Duodenal mucosa (tissue), 2 donors: ENCODE measurements around the gene AP1M2.
"Not testable (repeated sequence)": the region's sequence is repeated elsewhere in the genome, so short reads cannot be mapped to it uniquely, and the experiment has no call there.

Experiments used
- H3K27ac ChIP-seq: one replicate; pipeline ENCODE4 v1.7.0; 2013; ENCODE audit warnings: low read depth, low read length
- H3K27me3 ChIP-seq, 2 donors: one replicate each; pipeline ENCODE4 v1.7.0; 2013; ENCODE audit warnings: low read length in 2 of 2, control low read depth in 1 of 2; ENCODE audit not compliant: insufficient read depth in 2 of 2, control insufficient read depth in 1 of 2
- H3K36me3 ChIP-seq, 2 donors: one replicate each; pipeline ENCODE4 v1.7.0; 2013; ENCODE audit warnings: low read length in 2 of 2, control low read depth in 1 of 2; ENCODE audit not compliant: insufficient read depth in 2 of 2, control insufficient read depth in 1 of 2
- H3K4me1 ChIP-seq, 2 donors: one replicate each; pipeline ENCODE4 v1.7.0; 2013; ENCODE audit warnings: low read length in 2 of 2, control low read depth in 1 of 2; ENCODE audit not compliant: insufficient read depth in 2 of 2, control insufficient read depth in 1 of 2
- H3K4me3 ChIP-seq, 2 donors: one replicate each; pipeline ENCODE4 v1.7.0; 2013; ENCODE audit warnings: low read length in 2 of 2, low read depth in 1 of 2
- H3K9ac ChIP-seq, 2 donors: one replicate each; pipeline ENCODE4 v1.7.0; 2013; ENCODE audit warnings: low read length in 2 of 2, low read depth in 1 of 2
- H3K9me3 ChIP-seq, 2 donors: one replicate each; pipeline ENCODE4 v1.7.0; 2013; ENCODE audit warnings: low read length in 2 of 2, control low read depth in 1 of 2; ENCODE audit not compliant: control insufficient read depth in 1 of 2

Gene AP1M2

GRCh38 chr19:10553087-10553667 lies 33.9 kb downstream of the AP1M2 start:
- peak overlapping the region; percentile 32 for H3K27ac ChIP-seq
- no peak overlapping the region for H3K4me3 ChIP-seq
- peaks cover 20 to 29% of the 10 kb centered on the region in 2 donors for H3K4me1 ChIP-seq
- H3K9ac ChIP-seq, result peak overlapping the region; percentile 10 to 12
- H3K27me3 ChIP-seq, result no peaks in the 10 kb centered on the region
- peaks cover 34 to 83% of the 10 kb centered on the region in 2 donors for H3K36me3 ChIP-seq
- H3K9me3 ChIP-seq, result no peaks in the 10 kb centered on the region

GRCh38 chr19:10552510-10553053 lies 34.5 kb downstream of the AP1M2 start:
- H3K4me3 ChIP-seq, result no peak overlapping the region
- H3K4me1 ChIP-seq, result peaks cover 20 to 29% of the 10 kb centered on the region in 2 donors
- H3K36me3 ChIP-seq, result peaks cover 34 to 79% of the 10 kb centered on the region in 2 donors
- H3K27ac ChIP-seq, result no peak overlapping the region
- no peaks in the 10 kb centered on the region for H3K27me3 ChIP-seq
- no peaks in the 10 kb centered on the region for H3K9me3 ChIP-seq
- no peak overlapping the region for H3K9ac ChIP-seq

GRCh38 chr19:10551698-10552301 lies 35.3 kb downstream of the AP1M2 start:
- Histone ChIP-seq H3K4me1 (peaks cover 20 to 29% of the 10 kb centered on the region in 2 donors), H3K36me3 (peaks cover 38 to 80% of the 10 kb centered on the region in 2 donors), H3K4me3 (no peak overlapping the region), H3K9ac (no peak overlapping the region), H3K27ac (no peak overlapping the region), H3K9me3 (no peaks in the 10 kb centered on the region), H3K27me3 (no peaks in the 10 kb centered on the region)

GRCh38 chr19:10551006-10551405 lies 36.1 kb downstream of the AP1M2 start:
- not testable (repeated sequence) for H3K9me3 ChIP-seq, H3K4me3 ChIP-seq, H3K9ac ChIP-seq, H3K27ac ChIP-seq, H3K27me3 ChIP-seq
- peaks cover 21 to 29% of the 10 kb centered on the region in 2 donors for H3K4me1 ChIP-seq
- peaks cover 41 to 80% of the 10 kb centered on the region in 2 donors for H3K36me3 ChIP-seq

- H3K4me3 ChIP-seq, result no peak overlapping the region
- no peaks in the 10 kb centered on the region for H3K27me3 ChIP-seq
- H3K4me1 ChIP-seq, result peaks cover 21 to 26% of the 10 kb centered on the region in 2 donors
- H3K9me3 ChIP-seq, result no peaks in the 10 kb centered on the region
- H3K36me3 ChIP-seq, result peaks cover 41 to 73% of the 10 kb centered on the region in 2 donors
- H3K27ac ChIP-seq, result no peak overlapping the region
- H3K9ac ChIP-seq, result no peak overlapping the region
Observed at GRCh38 chr19:10550336-10550735, 36.8 kb downstream of the AP1M2 start.

GRCh38 chr19:10549733-10550132 lies 37.4 kb downstream of the AP1M2 start:
- Histone ChIP-seq H3K27me3 (no peaks in the 10 kb centered on the region), H3K4me1 (peaks cover 25% of the 10 kb centered on the region in 2 donors), H3K27ac (no peak overlapping the region), H3K9ac (no peak overlapping the region), H3K36me3 (peaks cover 40 to 67% of the 10 kb centered on the region in 2 donors), H3K4me3 (no peak overlapping the region), H3K9me3 (no peaks in the 10 kb centered on the region)

- Histone ChIP-seq H3K4me3 (no peak overlapping the region), H3K4me1 (peaks cover 22 to 31% of the 10 kb centered on the region in 2 donors), H3K9me3 (no peaks in the 10 kb centered on the region), H3K9ac (no peak overlapping the region), H3K36me3 (peaks cover 33 to 58% of the 10 kb centered on the region in 2 donors), H3K27ac (no peak overlapping the region), H3K27me3 (no peaks in the 10 kb centered on the region)
Observed at GRCh38 chr19:10548746-10549276, 38.3 kb downstream of the AP1M2 start.

- H3K36me3 ChIP-seq, result peaks cover 18 to 38% of the 10 kb centered on the region in 2 donors
Observed at GRCh38 chr19:10546817-10547216, 40.3 kb downstream of the AP1M2 start.

GRCh38 chr19:10544753-10545251 lies 42.3 kb downstream of the AP1M2 start:
- Histone ChIP-seq H3K27me3 (no peaks in the 10 kb centered on the region), H3K9me3 (no peaks in the 10 kb centered on the region), H3K4me1 (peaks cover 12 to 18% of the 10 kb centered on the region in 2 donors), H3K27ac (peak overlapping the region; percentile 84), H3K4me3 (peak overlapping the region; percentile 84 to 98), H3K9ac (peak overlapping the region; percentile 82 to 92), H3K36me3 (peaks cover 18 to 27% of the 10 kb centered on the region in 2 donors)

More at GRCh38 chr19:10546817-10547216, 40.3 kb downstream of the AP1M2 start:
- Histone ChIP-seq H3K9ac (no peak overlapping the region), H3K4me1 (peaks cover 12 to 18% of the 10 kb centered on the region in 2 donors), H3K4me3 (no peak overlapping the region), H3K27ac (no peak overlapping the region), H3K27me3 (no peaks in the 10 kb centered on the region), H3K9me3 (no peaks in the 10 kb centered on the region)

- Histone ChIP-seq H3K4me1 (peaks cover 12 to 18% of the 10 kb centered on the region in 2 donors), H3K9ac (peak overlapping the region; percentile 82 to 92), H3K27me3 (no peaks in the 10 kb centered on the region), H3K4me3 (peak overlapping the region; percentile 84 to 98), H3K9me3 (no peaks in the 10 kb centered on the region), H3K36me3 (peaks cover 18 to 22% of the 10 kb centered on the region in 2 donors), H3K27ac (peak overlapping the region; percentile 84)
Observed at GRCh38 chr19:10544242-10544752, 42.8 kb downstream of the AP1M2 start.
